Endodermal cell (in vitro differentiated cells): ENCODE results near the gene CTNNA1. TPM values are rescaled to one million over a fixed set of nuclear protein-coding genes. Genes with fewer than 3 reads are reported as not detected.
A peak's percentile ranks its signal among the peaks of the same experiment; 100 is the strongest.

Experiments
- DNase-seq: peaks from one replicate; pipeline ENCODE4 v3.0.0-alpha.2; 2017
- H3K27ac ChIP-seq: 2 replicates; pipeline ENCODE4 v1.5.1; 2013; ENCODE audit warnings: mild to moderate bottlenecking, low read depth, low read length, moderate library complexity
- H3K27me3 ChIP-seq: 2 replicates; pipeline ENCODE4 v1.6.1; 2013; ENCODE audit warnings: mild to moderate bottlenecking, low read length, moderate library complexity; ENCODE audit not compliant: insufficient read depth, control insufficient read depth, poor library complexity, severe bottlenecking
- H3K36me3 ChIP-seq: 2 replicates; pipeline ENCODE4 v1.7.0; 2013; ENCODE audit warnings: mild to moderate bottlenecking, low read length, moderate library complexity; ENCODE audit not compliant: control insufficient read depth, insufficient read depth
- H3K4me1 ChIP-seq: one replicate; pipeline ENCODE4 v1.7.0; 2013; ENCODE audit warnings: low read length; ENCODE audit not compliant: control insufficient read depth, insufficient read depth
- H3K4me3 ChIP-seq: 2 replicates; pipeline ENCODE4 v1.5.1; 2013; ENCODE audit warnings: mild to moderate bottlenecking, low read length, moderate library complexity
- H3K9ac ChIP-seq: 2 replicates; pipeline ENCODE4 v1.6.1; 2013; ENCODE audit warnings: mild to moderate bottlenecking, low read length, moderate library complexity; ENCODE audit not compliant: poor library complexity, severe bottlenecking; ENCODE audit errors: extremely low read depth
- H3K9me3 ChIP-seq: 2 replicates; pipeline ENCODE4 v1.6.1; 2013; ENCODE audit warnings: mild to moderate bottlenecking, low read length, moderate library complexity; ENCODE audit not compliant: control insufficient read depth
- H3K27ac Mint-ChIP-seq: 2 replicates; pipeline ENCODE4 v1.8.0; 2020; ENCODE audit warnings: mixed read lengths
- H3K27me3 Mint-ChIP-seq: 2 replicates; pipeline ENCODE4 v1.8.0; 2021; ENCODE audit warnings: mild to moderate bottlenecking, mixed read lengths; ENCODE audit not compliant: insufficient read depth
- H3K36me3 Mint-ChIP-seq: 2 replicates; pipeline ENCODE4 v1.8.0; 2020; ENCODE audit warnings: low read depth, mixed read lengths
- H3K4me1 Mint-ChIP-seq: 2 replicates; pipeline ENCODE4 v1.8.0; 2020; ENCODE audit warnings: mixed read lengths
- H3K4me3 Mint-ChIP-seq: 2 replicates; pipeline ENCODE4 v1.8.0; 2020; ENCODE audit warnings: mild to moderate bottlenecking, moderate library complexity, mixed read lengths
- H3K9me3 Mint-ChIP-seq: 2 replicates; pipeline ENCODE4 v1.8.0; 2020; ENCODE audit warnings: mild to moderate bottlenecking, mixed read lengths
- CTCF ChIP-seq: fragments of 200-600 bp; sonication (generic); conservative IDR thresholded peaks from 2 replicates; pipeline ENCODE4 v1.5.0; 2021; ENCODE audit warnings: antibody characterized with exemption, mild to moderate bottlenecking
- WGBS, 2 experiments: methylation state at CpG; one replicate each; pipeline versions ENCODE4 v1.1.5 to v1.1.7; 2013; ENCODE audit warnings: missing lambda C conversion rate in 2 of 2, mixed read lengths in 1 of 2; ENCODE audit not compliant: insufficient coverage in 1 of 2, insufficient read length in 1 of 2; 5-methylcytosine and 5-hydroxymethylcytosine counted together
- total RNA-seq, 2 donors: library from RNA; stranded (reverse); fragmentation: NEBNext Ultra II Directional in 1 of 2; extraction: Animal tissue kit (Norgen Biotek cat#: 25700) in 1 of 2; gene quantifications; 2 replicates in 1 of 2; 3 replicates in 1 of 2; pipeline ENCODE4 v1.2.1, GENCODE V29; 2021

The CTNNA1 gene
- total RNA-seq, 2 donors from 2014 or later: 298 to 305 TPM

- TF ChIP-seq CTCF: no peak
- no peaks in the 10 kb centered on the region for H3K4me1 ChIP-seq
- DNase-seq: no peak
- H3K9me3 Mint-ChIP-seq: peaks cover 27% of the 10 kb centered on the region
- no peak overlapping the region for H3K27ac Mint-ChIP-seq
- H3K4me3 Mint-ChIP-seq: no peak overlapping the region
- H3K27me3 Mint-ChIP-seq: no peaks in the 10 kb centered on the region
- peaks cover 79% of the 10 kb centered on the region for H3K36me3 ChIP-seq
- H3K9ac ChIP-seq: no peak overlapping the region
- H3K27ac ChIP-seq: no peak overlapping the region
- H3K9me3 ChIP-seq: peaks cover 40% of the 10 kb centered on the region
- peak overlapping the region; percentile 13 for H3K4me3 ChIP-seq
- peaks cover 1% of the 10 kb centered on the region for H3K4me1 Mint-ChIP-seq
- no peaks in the 10 kb centered on the region for H3K27me3 ChIP-seq
- peaks cover 70% of the 10 kb centered on the region for H3K36me3 Mint-ChIP-seq
Observed at GRCh38 chr5:138889994-138890393, 136.8 kb downstream of the CTNNA1 start.

GRCh38 chr5:138890644-138891043 is 137.4 kb downstream of the CTNNA1 start:
- H3K4me1 Mint-ChIP-seq: no peaks in the 10 kb centered on the region
- no peaks in the 10 kb centered on the region for H3K4me1 ChIP-seq
- no peaks in the 10 kb centered on the region for H3K27me3 ChIP-seq
- H3K36me3 Mint-ChIP-seq: peaks cover 68% of the 10 kb centered on the region
- no peak overlapping the region for H3K27ac Mint-ChIP-seq
- no peak overlapping the region for H3K27ac ChIP-seq
- no peak for DNase-seq
- H3K4me3 Mint-ChIP-seq: no peak overlapping the region
- no peaks in the 10 kb centered on the region for H3K27me3 Mint-ChIP-seq
- H3K36me3 ChIP-seq: peaks cover 82% of the 10 kb centered on the region
- peaks cover 27% of the 10 kb centered on the region for H3K9me3 Mint-ChIP-seq
- TF ChIP-seq CTCF: no peak
- peaks cover 40% of the 10 kb centered on the region for H3K9me3 ChIP-seq
- H3K9ac ChIP-seq: no peak overlapping the region
- H3K4me3 ChIP-seq: no peak overlapping the region

DNA sequence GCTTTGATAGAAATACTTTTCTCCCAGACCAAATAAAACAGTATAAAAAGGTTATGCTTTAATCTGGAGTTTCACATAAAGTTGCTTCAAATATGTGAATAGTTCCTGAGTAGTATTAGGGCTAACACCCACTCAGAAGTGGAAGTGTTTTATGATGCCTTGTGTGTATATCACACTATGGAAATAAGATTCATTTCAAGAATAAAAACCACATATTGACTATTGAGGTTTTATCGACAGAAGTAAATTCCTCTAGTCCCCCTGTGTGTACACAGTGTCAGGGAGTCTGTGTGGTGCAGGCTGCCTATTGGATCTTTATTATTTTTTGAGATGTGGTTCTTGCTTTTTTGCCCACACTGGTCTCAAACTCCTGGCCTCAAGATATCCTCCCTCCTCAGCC is 142.7 kb downstream of the CTNNA1 start:
- Histone ChIP-seq H3K9me3 (peaks cover 3% of the 10 kb centered on the region), H3K9ac (no peak overlapping the region), H3K4me1 (no peaks in the 10 kb centered on the region), H3K27me3 (no peaks in the 10 kb centered on the region), H3K4me3 (no peak overlapping the region), H3K36me3 (peaks cover 75% of the 10 kb centered on the region), H3K27ac (no peak overlapping the region)
- no peak for TF ChIP-seq CTCF
- Mint-ChIP-seq H3K9me3 (peaks cover 4% of the 10 kb centered on the region), H3K36me3 (peaks cover 50% of the 10 kb centered on the region), H3K4me1 (peaks cover 2% of the 10 kb centered on the region), H3K27ac (no peak overlapping the region), H3K27me3 (no peaks in the 10 kb centered on the region), H3K4me3 (no peak overlapping the region)
- WGBS, 2 experiments: 100% methylated on average over 1 of the region's 1 CpG; no CpG with 5 or more reads in 1 of the 2 experiments
- no peak for DNase-seq
